22Rv1 (cell line): ENCODE results near the gene SNED1.

Experiments
- ZFX ChIP-seq: fragments of 450-650 bp; IDR thresholded peaks from 2 replicates; pipeline ENCODE4 v1.6.1; 2017; ENCODE audit warnings: antibody characterized with exemption, borderline replicate concordance
- TF ChIP-seq, protein P1 (sequence below): fragments of 450-650 bp; IDR thresholded peaks from 2 replicates; pipeline ENCODE4 v1.5.1; 2017; ENCODE audit warnings: mild to moderate bottlenecking

- TF ChIP-seq, protein P1, sequence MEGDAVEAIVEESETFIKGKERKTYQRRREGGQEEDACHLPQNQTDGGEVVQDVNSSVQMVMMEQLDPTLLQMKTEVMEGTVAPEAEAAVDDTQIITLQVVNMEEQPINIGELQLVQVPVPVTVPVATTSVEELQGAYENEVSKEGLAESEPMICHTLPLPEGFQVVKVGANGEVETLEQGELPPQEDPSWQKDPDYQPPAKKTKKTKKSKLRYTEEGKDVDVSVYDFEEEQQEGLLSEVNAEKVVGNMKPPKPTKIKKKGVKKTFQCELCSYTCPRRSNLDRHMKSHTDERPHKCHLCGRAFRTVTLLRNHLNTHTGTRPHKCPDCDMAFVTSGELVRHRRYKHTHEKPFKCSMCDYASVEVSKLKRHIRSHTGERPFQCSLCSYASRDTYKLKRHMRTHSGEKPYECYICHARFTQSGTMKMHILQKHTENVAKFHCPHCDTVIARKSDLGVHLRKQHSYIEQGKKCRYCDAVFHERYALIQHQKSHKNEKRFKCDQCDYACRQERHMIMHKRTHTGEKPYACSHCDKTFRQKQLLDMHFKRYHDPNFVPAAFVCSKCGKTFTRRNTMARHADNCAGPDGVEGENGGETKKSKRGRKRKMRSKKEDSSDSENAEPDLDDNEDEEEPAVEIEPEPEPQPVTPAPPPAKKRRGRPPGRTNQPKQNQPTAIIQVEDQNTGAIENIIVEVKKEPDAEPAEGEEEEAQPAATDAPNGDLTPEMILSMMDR = no peak
- TF ChIP-seq ZFX = no peak
These were observed 1.6 kb downstream of the SNED1 start for GRCh38 chr2:240999873-241000541.
